Activated naive CD4-positive, alpha-beta T cell treated with anti-CD3 and anti-CD28 coated beads, Interleukin-2, amount 10 ng/mL, durations not matched to agents 7 days and 5 days (primary cell): ENCODE measurements around the gene RSPH6A.

Experiments
- CTCF ChIA-PET: fragments of 350-600 bp; sonication (Branson Sonifier 250); formaldehyde crosslinking; loops from one replicate; lab custom pipeline; 2021; ENCODE audit warnings: antibody characterized with exemption; lab: Charles Lee
- DNase-seq: peaks from one replicate; pipeline ENCODE4 v3.0.0-alpha.2; 2020
- H3K27ac Mint-ChIP-seq: one replicate; pipeline ENCODE4 v1.8.0; 2021; ENCODE audit warnings: mild to moderate bottlenecking, moderate library complexity, mixed read lengths
- H3K27me3 Mint-ChIP-seq: one replicate; pipeline ENCODE4 v1.8.0; 2021; ENCODE audit warnings: mild to moderate bottlenecking, mixed read lengths
- H3K36me3 Mint-ChIP-seq: one replicate; pipeline ENCODE4 v1.8.0; 2021; ENCODE audit warnings: mixed read lengths
- H3K4me1 Mint-ChIP-seq: one replicate; pipeline ENCODE4 v1.8.0; 2021; ENCODE audit warnings: mixed read lengths
- H3K4me3 Mint-ChIP-seq: one replicate; pipeline ENCODE4 v1.8.0; 2021; ENCODE audit warnings: mild to moderate bottlenecking, moderate library complexity, mixed read lengths
- H3K9me3 Mint-ChIP-seq: one replicate; pipeline ENCODE4 v1.8.0; 2021; ENCODE audit warnings: mixed read lengths

Gene RSPH6A

GRCh38 chr19:45842198-45842597 lies 27.1 kb upstream of the RSPH6A start:
- Mint-ChIP-seq H3K36me3 (peaks cover 70% of the 10 kb centered on the region), H3K9me3 (no peaks in the 10 kb centered on the region), H3K4me1 (no peaks in the 10 kb centered on the region), H3K4me3 (no peak overlapping the region), H3K27ac (no peak overlapping the region), H3K27me3 (no peaks in the 10 kb centered on the region)
- CTCF ChIA-PET, result no interaction called here
- no peak for DNase-seq

- Mint-ChIP-seq H3K9me3 (no peaks in the 10 kb centered on the region), H3K27ac (no peak overlapping the region), H3K4me1 (peaks cover 10% of the 10 kb centered on the region), H3K36me3 (peaks cover 65% of the 10 kb centered on the region), H3K4me3 (no peak overlapping the region), H3K27me3 (no peaks in the 10 kb centered on the region)
- DNase-seq, result no peak
- CTCF ChIA-PET, result no interaction called here
These were observed 19.9 kb upstream of the RSPH6A start for GRCh38 chr19:45834970-45835369.

- H3K36me3 Mint-ChIP-seq, result peaks cover 58% of the 10 kb centered on the region
- no peak overlapping the region for H3K27ac Mint-ChIP-seq
- no peak for DNase-seq
- H3K9me3 Mint-ChIP-seq, result no peaks in the 10 kb centered on the region
- CTCF ChIA-PET, result interaction anchor here (4.5 kb wide), 1 partner anchor 11 kb away, joined by 23 read pairs; no protein-coding TSS in a partner anchor
- peaks cover 24% of the 10 kb centered on the region for H3K4me1 Mint-ChIP-seq
- no peaks in the 10 kb centered on the region for H3K27me3 Mint-ChIP-seq
- H3K4me3 Mint-ChIP-seq, result no peak overlapping the region
These were observed 13.8 kb upstream of the RSPH6A start for GRCh38 chr19:45828945-45829344.

GRCh38 chr19:45828523-45828922 lies 13.4 kb upstream of the RSPH6A start:
- CTCF ChIA-PET, result interaction anchor here (4.5 kb wide), 1 partner anchor 10 kb away, joined by 23 read pairs; no protein-coding TSS in a partner anchor
- no peak for DNase-seq
- H3K4me3 Mint-ChIP-seq, result no peak overlapping the region
- no peaks in the 10 kb centered on the region for H3K27me3 Mint-ChIP-seq
- no peaks in the 10 kb centered on the region for H3K9me3 Mint-ChIP-seq
- peaks cover 56% of the 10 kb centered on the region for H3K36me3 Mint-ChIP-seq
- H3K27ac Mint-ChIP-seq, result peak overlapping the region; percentile 60
- peaks cover 24% of the 10 kb centered on the region for H3K4me1 Mint-ChIP-seq

GRCh38 chr19:45827459-45828093 lies 12.5 kb upstream of the RSPH6A start:
- H3K9me3 Mint-ChIP-seq, result no peaks in the 10 kb centered on the region
- no peaks in the 10 kb centered on the region for H3K27me3 Mint-ChIP-seq
- peaks cover 59% of the 10 kb centered on the region for H3K36me3 Mint-ChIP-seq
- peak overlapping the region; percentile 37 for H3K27ac Mint-ChIP-seq
- no peak overlapping the region for H3K4me3 Mint-ChIP-seq
- CTCF ChIA-PET, result interaction anchor here (0.6 to 1.8 kb wide), 2 partner anchors 10 to 28 kb away, joined by 3 to 9 read pairs; no protein-coding TSS in a partner anchor
- H3K4me1 Mint-ChIP-seq, result peaks cover 24% of the 10 kb centered on the region
- no peak for DNase-seq

- H3K4me3 Mint-ChIP-seq, result no peak overlapping the region
- no peak for DNase-seq
- peaks cover 24% of the 10 kb centered on the region for H3K4me1 Mint-ChIP-seq
- CTCF ChIA-PET, result interaction anchor here (0.6 to 1.8 kb wide), 2 partner anchors 10 to 28 kb away, joined by 3 to 9 read pairs; no protein-coding TSS in a partner anchor
- peaks cover 54% of the 10 kb centered on the region for H3K36me3 Mint-ChIP-seq
- H3K9me3 Mint-ChIP-seq, result no peaks in the 10 kb centered on the region
- no peaks in the 10 kb centered on the region for H3K27me3 Mint-ChIP-seq
- no peak overlapping the region for H3K27ac Mint-ChIP-seq
These were observed 11.8 kb upstream of the RSPH6A start for GRCh38 chr19:45826934-45827333.

GRCh38 chr19:45825917-45826893 lies 11.1 kb upstream of the RSPH6A start:
- peaks cover 21% of the 10 kb centered on the region for H3K4me1 Mint-ChIP-seq
- no peak for DNase-seq
- no peaks in the 10 kb centered on the region for H3K27me3 Mint-ChIP-seq
- H3K9me3 Mint-ChIP-seq, result no peaks in the 10 kb centered on the region
- peaks cover 51% of the 10 kb centered on the region for H3K36me3 Mint-ChIP-seq
- CTCF ChIA-PET, result interaction anchor here (0.6 to 1.8 kb wide), 2 partner anchors 9 to 27 kb away, joined by 3 to 9 read pairs; no protein-coding TSS in a partner anchor
- H3K4me3 Mint-ChIP-seq, result no peak overlapping the region
- H3K27ac Mint-ChIP-seq, result no peak overlapping the region

- H3K36me3 Mint-ChIP-seq, result peaks cover 48% of the 10 kb centered on the region
- H3K4me3 Mint-ChIP-seq, result no peak overlapping the region
- no peaks in the 10 kb centered on the region for H3K9me3 Mint-ChIP-seq
- CTCF ChIA-PET, result no interaction called here
- no peak overlapping the region for H3K27ac Mint-ChIP-seq
- H3K4me1 Mint-ChIP-seq, result peaks cover 17% of the 10 kb centered on the region
- DNase-seq, result no peak
- H3K27me3 Mint-ChIP-seq, result no peaks in the 10 kb centered on the region
These were observed 10.1 kb upstream of the RSPH6A start for GRCh38 chr19:45825263-45825605.

GRCh38 chr19:45824531-45825262 lies 9.6 kb upstream of the RSPH6A start:
- no peak for DNase-seq
- no peak overlapping the region for H3K4me3 Mint-ChIP-seq
- H3K27me3 Mint-ChIP-seq, result no peaks in the 10 kb centered on the region
- peaks cover 42% of the 10 kb centered on the region for H3K36me3 Mint-ChIP-seq
- H3K9me3 Mint-ChIP-seq, result no peaks in the 10 kb centered on the region
- H3K27ac Mint-ChIP-seq, result no peak overlapping the region
- CTCF ChIA-PET, result interaction anchor here (0.7 kb wide), 1 partner anchor 57 kb away, joined by 3 read pairs; no protein-coding TSS in a partner anchor
- peaks cover 13% of the 10 kb centered on the region for H3K4me1 Mint-ChIP-seq

GRCh38 chr19:45824041-45824471 lies 8.9 kb upstream of the RSPH6A start:
- peaks cover 38% of the 10 kb centered on the region for H3K36me3 Mint-ChIP-seq
- no peak overlapping the region for H3K4me3 Mint-ChIP-seq
- CTCF ChIA-PET, result interaction anchor here (0.7 to 1.4 kb wide), 2 partner anchors 10 to 57 kb away, joined by 3 to 4 read pairs; no protein-coding TSS in a partner anchor
- no peak for DNase-seq
- H3K27me3 Mint-ChIP-seq, result no peaks in the 10 kb centered on the region
- H3K9me3 Mint-ChIP-seq, result no peaks in the 10 kb centered on the region
- no peak overlapping the region for H3K27ac Mint-ChIP-seq
- H3K4me1 Mint-ChIP-seq, result peaks cover 9% of the 10 kb centered on the region

GRCh38 chr19:45823182-45823581 lies 8.1 kb upstream of the RSPH6A start:
- H3K27ac Mint-ChIP-seq, result no peak overlapping the region
- CTCF ChIA-PET, result interaction anchor here (1.4 kb wide), 1 partner anchor 9 kb away, joined by 4 read pairs; no protein-coding TSS in a partner anchor
- no peak for DNase-seq
- H3K4me3 Mint-ChIP-seq, result no peak overlapping the region
- H3K27me3 Mint-ChIP-seq, result no peaks in the 10 kb centered on the region
- H3K4me1 Mint-ChIP-seq, result peaks cover 9% of the 10 kb centered on the region
- peaks cover 29% of the 10 kb centered on the region for H3K36me3 Mint-ChIP-seq
- no peaks in the 10 kb centered on the region for H3K9me3 Mint-ChIP-seq

- Mint-ChIP-seq H3K4me3 (no peak overlapping the region), H3K27me3 (no peaks in the 10 kb centered on the region), H3K27ac (no peak overlapping the region), H3K36me3 (peaks cover 25% of the 10 kb centered on the region), H3K9me3 (no peaks in the 10 kb centered on the region), H3K4me1 (peaks cover 6% of the 10 kb centered on the region)
- CTCF ChIA-PET, result interaction anchor here (1.4 kb wide), 1 partner anchor 9 kb away, joined by 4 read pairs; no protein-coding TSS in a partner anchor
- no peak for DNase-seq
These were observed 7.6 kb upstream of the RSPH6A start for GRCh38 chr19:45822716-45823115.

- H3K27me3 Mint-ChIP-seq, result peaks cover 4% of the 10 kb centered on the region
- no peaks in the 10 kb centered on the region for H3K9me3 Mint-ChIP-seq
- peak overlapping the region; percentile 76 for H3K27ac Mint-ChIP-seq
- no peak overlapping the region for H3K4me3 Mint-ChIP-seq
- CTCF ChIA-PET, result interaction anchor here (1.8 kb wide), 1 partner anchor 22 kb away, joined by 5 read pairs; no protein-coding TSS in a partner anchor
- H3K4me1 Mint-ChIP-seq, result peaks cover 9% of the 10 kb centered on the region
- peaks cover 21% of the 10 kb centered on the region for H3K36me3 Mint-ChIP-seq
- DNase-seq, result no peak
These were observed 6.5 kb upstream of the RSPH6A start for GRCh38 chr19:45821570-45821969.
